H9 (cell line): ENCODE data around the gene PPP1R18. TPM values are rescaled to one million over a fixed set of nuclear protein-coding genes. Genes with fewer than 3 reads are reported as not detected.

ENCODE experiments used
- DNase-seq: peaks from one replicate; pipeline ENCODE4 v3.0.0-alpha.2; 2017
- H2AFZ ChIP-seq: one replicate; pipeline ENCODE4 v1.6.1; 2013; ENCODE audit warnings: mild to moderate bottlenecking, low read length, control low read depth, moderate library complexity
- H2AK5ac ChIP-seq: 2 replicates; pipeline ENCODE4 v1.6.1; 2013; ENCODE audit warnings: low read length, control low read depth, mixed read lengths; ENCODE audit not compliant: insufficient read length
- H2BK120ac ChIP-seq: one replicate; pipeline ENCODE4 v1.6.1; 2013; ENCODE audit warnings: low read depth, mild to moderate bottlenecking, low read length, control low read depth, inconsistent platforms; ENCODE audit not compliant: poor library complexity, severe bottlenecking
- H2BK12ac ChIP-seq: 2 replicates; pipeline ENCODE4 v1.6.1; 2013; ENCODE audit warnings: low read length, control low read depth, mixed read lengths, low read depth; ENCODE audit not compliant: insufficient read length
- H2BK15ac ChIP-seq: 2 replicates; pipeline ENCODE4 v1.6.1; 2013; ENCODE audit warnings: low read depth, low read length, control low read depth
- H2BK20ac ChIP-seq: one replicate; pipeline ENCODE4 v1.6.1; 2013; ENCODE audit warnings: low read depth, mild to moderate bottlenecking, low read length, control low read depth, inconsistent platforms; ENCODE audit not compliant: poor library complexity, severe bottlenecking
- H2BK5ac ChIP-seq: 2 replicates; pipeline ENCODE4 v1.6.1; 2013; ENCODE audit warnings: low read length, control low read depth, mixed read lengths; ENCODE audit not compliant: insufficient read length
- H3K14ac ChIP-seq: 2 replicates; pipeline ENCODE4 v1.6.1; 2013; ENCODE audit warnings: low read length, control low read depth; ENCODE audit not compliant: insufficient read depth
- H3K18ac ChIP-seq: 2 replicates; pipeline ENCODE4 v1.6.1; 2013; ENCODE audit warnings: low read depth, mild to moderate bottlenecking, mixed read lengths, low read length, control low read depth; ENCODE audit not compliant: insufficient read length
- H3K23ac ChIP-seq: 2 replicates; pipeline ENCODE4 v1.6.1; 2013; ENCODE audit warnings: low read length, control low read depth, mixed read lengths, low read depth; ENCODE audit not compliant: insufficient read length
- H3K23me2 ChIP-seq: 2 replicates; pipeline ENCODE4 v1.6.1; 2013; ENCODE audit warnings: low read depth, mild to moderate bottlenecking, mixed read lengths, low read length, control low read depth; ENCODE audit not compliant: insufficient read length, poor library complexity, severe bottlenecking
- H3K27ac ChIP-seq: 2 replicates; pipeline ENCODE4 v1.5.1; 2013; ENCODE audit warnings: low read length, control low read depth, mixed read lengths, low read depth; ENCODE audit not compliant: insufficient read length
- H3K27me3 ChIP-seq: 2 replicates; pipeline ENCODE4 v1.6.1; 2013; ENCODE audit warnings: low read length, control low read depth, inconsistent platforms; ENCODE audit not compliant: insufficient read depth
- H3K4ac ChIP-seq: 2 replicates; pipeline ENCODE4 v1.6.1; 2013; ENCODE audit warnings: low read depth, mild to moderate bottlenecking, control low read depth, inconsistent platforms, low read length, moderate library complexity
- H3K4me1 ChIP-seq: 2 replicates; pipeline ENCODE4 v1.6.1; 2013; ENCODE audit warnings: low read length, control low read depth, inconsistent platforms; ENCODE audit not compliant: insufficient read depth
- H3K4me2 ChIP-seq: 2 replicates; pipeline ENCODE4 v1.6.1; 2013; ENCODE audit warnings: low read length, control low read depth, mixed read lengths; ENCODE audit not compliant: insufficient read length, insufficient read depth
- H3K56ac ChIP-seq: 2 replicates; pipeline ENCODE4 v1.6.1; 2013; ENCODE audit warnings: low read depth, mild to moderate bottlenecking, mixed read lengths, low read length, control low read depth; ENCODE audit not compliant: insufficient read length
- H3K79me1 ChIP-seq: 2 replicates; pipeline ENCODE4 v1.6.1; 2013; ENCODE audit warnings: low read depth, mild to moderate bottlenecking, moderate library complexity, low read length, control low read depth, inconsistent platforms; ENCODE audit not compliant: insufficient read depth, poor library complexity, severe bottlenecking
- H3K79me2 ChIP-seq: 2 replicates; pipeline ENCODE4 v1.6.1; 2013; ENCODE audit warnings: low read length, control low read depth, inconsistent platforms; ENCODE audit not compliant: insufficient read depth
- H3K9ac ChIP-seq: 2 replicates; pipeline ENCODE4 v1.6.1; 2013; ENCODE audit warnings: low read length, control low read depth, mixed read lengths; ENCODE audit not compliant: insufficient read length; ENCODE audit errors: extremely low read depth
- H3K9me3 ChIP-seq: one replicate; pipeline ENCODE4 v1.6.1; 2013; ENCODE audit warnings: low read depth, low read length, inconsistent platforms; ENCODE audit not compliant: control insufficient read depth
- H3T11ph ChIP-seq: one replicate; pipeline ENCODE4 v1.6.1; 2013; ENCODE audit warnings: mild to moderate bottlenecking, low read length, control low read depth, inconsistent platforms
- H4K20me1 ChIP-seq: one replicate; pipeline ENCODE4 v1.6.1; 2013; ENCODE audit not compliant: control insufficient read depth, insufficient read length, insufficient read depth
- H4K5ac ChIP-seq: 2 replicates; pipeline ENCODE4 v1.6.1; 2013; ENCODE audit warnings: low read depth, mild to moderate bottlenecking, mixed read lengths, low read length, control low read depth; ENCODE audit not compliant: insufficient read length
- H4K8ac ChIP-seq: replicated peaks from 2 replicates; pipeline ENCODE4 v1.6.1; 2013; ENCODE audit warnings: low read length, control low read depth, mixed read lengths, low read depth; ENCODE audit not compliant: insufficient read length
- H4K91ac ChIP-seq: 2 replicates; pipeline ENCODE4 v1.6.1; 2013; ENCODE audit warnings: low read depth, mild to moderate bottlenecking, moderate library complexity, mixed read lengths, low read length, control low read depth; ENCODE audit not compliant: insufficient read length
- H3K27ac Mint-ChIP-seq, 3 experiments: 2 replicates in 2 of 3; 3 replicates in 1 of 3; pipeline ENCODE4 v1.8.0; 2020 to 2021; ENCODE audit warnings: mixed read lengths in 3 of 3, mild to moderate bottlenecking in 1 of 3, moderate library complexity in 1 of 3
- H3K27me3 Mint-ChIP-seq: 2 replicates; pipeline ENCODE4 v1.8.0; 2021; ENCODE audit warnings: low read depth, mild to moderate bottlenecking, moderate library complexity, mixed read lengths
- H3K36me3 Mint-ChIP-seq, 3 experiments: 2 replicates in 2 of 3; 3 replicates in 1 of 3; pipeline ENCODE4 v1.8.0; 2020 to 2021; ENCODE audit warnings: low read depth in 3 of 3, mixed read lengths in 3 of 3; ENCODE audit not compliant: insufficient read depth in 1 of 3
- H3K4me1 Mint-ChIP-seq, 2 experiments: 2 replicates each; pipeline ENCODE4 v1.8.0; 2020; ENCODE audit warnings: mixed read lengths in 2 of 2
- H3K4me3 Mint-ChIP-seq, 2 experiments: 2 replicates in 1 of 2; 3 replicates in 1 of 2; pipeline ENCODE4 v1.8.0; 2020 to 2021; ENCODE audit warnings: mild to moderate bottlenecking in 2 of 2, mixed read lengths in 2 of 2, moderate library complexity in 1 of 2
- H3K9me3 Mint-ChIP-seq, 2 experiments: 2 replicates in 1 of 2; 3 replicates in 1 of 2; pipeline ENCODE4 v1.8.0; 2020; ENCODE audit warnings: mild to moderate bottlenecking in 2 of 2, mixed read lengths in 2 of 2, moderate library complexity in 1 of 2
- WGBS: extraction: QIAGEN DNeasy Blood & Tissue Kit; methylation state at CpG from one replicate; pipeline ENCODE4 v1.1.7; 2013; ENCODE audit warnings: missing lambda C conversion rate, low lambda C conversion rate, mixed read lengths; ENCODE audit not compliant: insufficient read length; ENCODE audit errors: extremely low coverage; 5-methylcytosine and 5-hydroxymethylcytosine counted together
- total RNA-seq: library from RNA; stranded (reverse); gene quantifications from 2 replicates; pipeline ENCODE4 v1.2.1, GENCODE V29; 2021
- TF ChIP-seq, protein P1 (sequence below): fragments of 200-600 bp; sonication (generic); conservative IDR thresholded peaks from 3 replicates; pipeline ENCODE4 v1.8.0; 2021; ENCODE audit warnings: antibody characterized with exemption, mild to moderate bottlenecking

The PPP1R18 gene
- total RNA-seq, 1 experiment from 2014 or later, result 28.0 TPM

DNA sequence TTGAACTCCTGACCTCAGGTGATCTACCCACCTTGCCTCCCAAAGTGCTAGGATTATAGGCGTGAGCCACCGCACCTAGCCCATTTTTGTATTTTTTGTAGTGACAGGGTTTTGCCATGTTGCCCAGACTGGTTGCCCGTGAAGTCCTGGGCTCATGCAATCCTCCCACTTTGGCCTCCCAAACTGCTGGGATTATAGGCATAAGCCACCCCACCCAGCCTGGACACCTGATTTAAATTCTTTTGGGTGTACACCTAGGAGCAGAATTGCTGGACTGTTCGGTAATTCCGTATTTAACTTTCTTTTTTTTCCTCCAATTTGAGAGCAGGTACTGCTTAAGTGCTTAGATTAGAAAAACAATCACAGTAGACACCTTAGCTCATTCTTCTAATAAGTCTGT is 10.0 kb upstream of the PPP1R18 start:
- peaks cover 2% of the 10 kb centered on the region; the same call in 1 of the 2 replicates for H3K4me1 ChIP-seq
- H4K20me1 ChIP-seq, result no peaks in the 10 kb centered on the region
- H3K18ac ChIP-seq, result no peak overlapping the region
- DNase-seq, result no peak
- H3K9me3 ChIP-seq, result no peaks in the 10 kb centered on the region
- Mint-ChIP-seq H3K27ac (no peak overlapping the region), H3K4me3 (no peak overlapping the region), H3K36me3 (peaks cover 7 to 21% (median 16%) of the 10 kb centered on the region in 3 experiments; a peak in 6 of 7 replicates), H3K9me3 (no peaks in the 10 kb centered on the region), H3K4me1 (peaks cover 6 to 7% of the 10 kb centered on the region in 2 experiments), H3K27me3 (no peaks in the 10 kb centered on the region; the same call in 1 of the 2 replicates)
- no peak overlapping the region for H2AK5ac ChIP-seq
- no peak overlapping the region for H3K56ac ChIP-seq
- no peak overlapping the region for H4K5ac ChIP-seq
- H3K27ac ChIP-seq, result no peak overlapping the region
- no peak overlapping the region for H2BK15ac ChIP-seq
- no peak overlapping the region for H4K8ac ChIP-seq
- H2AFZ ChIP-seq, result no peak overlapping the region
- no CpG with 5 or more reads among the region's 5 CpGs for WGBS
- H2BK12ac ChIP-seq, result no peak overlapping the region
- no peak overlapping the region for H3T11ph ChIP-seq
- no peak overlapping the region for H3K4me2 ChIP-seq
- no peak overlapping the region for H3K4ac ChIP-seq
- H3K79me1 ChIP-seq, result no peaks in the 10 kb centered on the region
- no peak overlapping the region for H2BK20ac ChIP-seq
- no peaks in the 10 kb centered on the region for H3K79me2 ChIP-seq
- H3K23ac ChIP-seq, result no peak overlapping the region
- H3K9ac ChIP-seq, result no peak overlapping the region
- H3K14ac ChIP-seq, result no peak overlapping the region
- H2BK120ac ChIP-seq, result no peak overlapping the region
- H4K91ac ChIP-seq, result no peak overlapping the region
- H3K23me2 ChIP-seq, result no peaks in the 10 kb centered on the region
- TF ChIP-seq, protein P1, sequence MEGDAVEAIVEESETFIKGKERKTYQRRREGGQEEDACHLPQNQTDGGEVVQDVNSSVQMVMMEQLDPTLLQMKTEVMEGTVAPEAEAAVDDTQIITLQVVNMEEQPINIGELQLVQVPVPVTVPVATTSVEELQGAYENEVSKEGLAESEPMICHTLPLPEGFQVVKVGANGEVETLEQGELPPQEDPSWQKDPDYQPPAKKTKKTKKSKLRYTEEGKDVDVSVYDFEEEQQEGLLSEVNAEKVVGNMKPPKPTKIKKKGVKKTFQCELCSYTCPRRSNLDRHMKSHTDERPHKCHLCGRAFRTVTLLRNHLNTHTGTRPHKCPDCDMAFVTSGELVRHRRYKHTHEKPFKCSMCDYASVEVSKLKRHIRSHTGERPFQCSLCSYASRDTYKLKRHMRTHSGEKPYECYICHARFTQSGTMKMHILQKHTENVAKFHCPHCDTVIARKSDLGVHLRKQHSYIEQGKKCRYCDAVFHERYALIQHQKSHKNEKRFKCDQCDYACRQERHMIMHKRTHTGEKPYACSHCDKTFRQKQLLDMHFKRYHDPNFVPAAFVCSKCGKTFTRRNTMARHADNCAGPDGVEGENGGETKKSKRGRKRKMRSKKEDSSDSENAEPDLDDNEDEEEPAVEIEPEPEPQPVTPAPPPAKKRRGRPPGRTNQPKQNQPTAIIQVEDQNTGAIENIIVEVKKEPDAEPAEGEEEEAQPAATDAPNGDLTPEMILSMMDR, result no peak
- H3K27me3 ChIP-seq, result no peaks in the 10 kb centered on the region
- H2BK5ac ChIP-seq, result no peak overlapping the region
